Smooth muscle cell (in vitro differentiated cells): ENCODE results near the gene OOSP4A. TPM values are rescaled to one million over a fixed set of nuclear protein-coding genes. Genes with fewer than 3 reads are reported as not detected.

Source experiments
- DNase-seq: peaks from one replicate; lab custom pipeline; 2025; ENCODE audit not compliant: unreplicated experiment; lab: John Stamatoyannopoulos, UW
- H2AFZ ChIP-seq: fragments of 200-600 bp; sonication (generic); 2 replicates; pipeline ENCODE4 v1.6.0; 2016; ENCODE audit warnings: antibody characterized with exemption, low read depth, mild to moderate bottlenecking
- H3F3A ChIP-seq: fragments of 200-600 bp; sonication (generic); 2 replicates; pipeline ENCODE4 v1.6.0; 2017; ENCODE audit warnings: antibody characterized with exemption, low read depth
- H3K27ac ChIP-seq: fragments of 200-600 bp; sonication (generic); 2 replicates; pipeline ENCODE4 v1.5.1; 2016; ENCODE audit warnings: low read depth, mild to moderate bottlenecking
- H3K27me3 ChIP-seq: fragments of 200-600 bp; sonication (generic); 2 replicates; pipeline ENCODE4 v1.6.1; 2016; ENCODE audit warnings: low read depth, mild to moderate bottlenecking
- H3K36me3 ChIP-seq: fragments of 200-600 bp; sonication (generic); 2 replicates; pipeline ENCODE4 v1.5.1; 2016; ENCODE audit warnings: low read depth
- H3K4me1 ChIP-seq: fragments of 200-600 bp; sonication (generic); 2 replicates; pipeline ENCODE4 v1.5.1; 2016; ENCODE audit warnings: low read depth
- H3K4me2 ChIP-seq: fragments of 200-600 bp; sonication (generic); 2 replicates; pipeline ENCODE4 v1.6.0; 2016; ENCODE audit warnings: mild to moderate bottlenecking
- H3K4me3 ChIP-seq: fragments of 200-600 bp; sonication (generic); 2 replicates; pipeline ENCODE4 v1.5.1; 2016; ENCODE audit warnings: mild to moderate bottlenecking
- H3K79me2 ChIP-seq: fragments of 200-600 bp; sonication (generic); 2 replicates; pipeline ENCODE4 v1.6.0; 2016; ENCODE audit warnings: low read depth, mild to moderate bottlenecking
- H3K9ac ChIP-seq: fragments of 200-600 bp; sonication (generic); 2 replicates; pipeline ENCODE4 v1.6.0; 2016; ENCODE audit warnings: low read depth
- H3K9me3 ChIP-seq: fragments of 200-600 bp; sonication (generic); replicated peaks from 2 replicates; pipeline ENCODE4 v1.5.1; 2016; ENCODE audit warnings: low read depth
- H4K20me1 ChIP-seq: fragments of 200-600 bp; sonication (generic); 2 replicates; pipeline ENCODE4 v1.6.0; 2016; ENCODE audit warnings: low read depth
- WGBS: methylation state at CpG from one replicate; pipeline ENCODE4 v1.1.7; 2016; ENCODE audit warnings: low lambda C conversion rate; 5-methylcytosine and 5-hydroxymethylcytosine counted together
- polyA plus RNA-seq: library from polyadenylated mRNA; unstranded; fragments of >200 nt; fragmentation: Nextera tagmentation; extraction: Ambion mirVana; gene quantifications from 2 replicates; pipeline ENCODE4 v1.2.1, GENCODE V29; 2016
- total RNA-seq: library from RNA; depleted of rRNA; stranded (reverse); fragments of >200 nt; gene quantifications from 2 replicates; pipeline ENCODE4 v1.2.3, GENCODE V29; 2014
- TF ChIP-seq, protein P1 (sequence below): fragments of 200-600 bp; sonication (generic); IDR thresholded peaks from 2 replicates; pipeline ENCODE4 v1.5.1; 2017; ENCODE audit warnings: borderline replicate concordance, mild to moderate bottlenecking, antibody characterized with exemption; ENCODE audit not compliant: insufficient read depth, poor library complexity, severe bottlenecking

Gene OOSP4A
- total and polyA plus RNA-seq, 2 experiments from 2014 or later = not detected

DNA sequence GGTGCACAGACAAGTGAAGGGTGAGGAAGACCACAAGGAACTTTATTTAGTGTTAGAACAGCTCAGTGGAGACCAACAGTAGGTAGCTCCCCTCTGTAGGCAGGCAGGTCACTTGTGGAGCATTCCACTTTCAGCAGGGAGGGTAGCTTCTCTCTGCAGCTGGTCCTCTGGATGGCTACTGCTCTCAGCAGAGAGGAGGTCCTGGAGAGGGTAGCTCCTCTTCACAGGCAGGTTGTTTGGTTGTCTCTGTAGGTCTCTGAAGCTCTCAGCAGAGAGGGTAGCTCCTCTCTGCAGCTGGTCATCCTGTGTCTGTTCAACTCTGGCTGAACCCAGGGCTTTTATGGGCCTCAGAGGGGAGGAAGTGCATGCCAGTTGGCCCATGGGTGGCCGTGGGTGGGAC is 32.1 kb upstream of the OOSP4A start:
- H3K4me1 ChIP-seq = no peaks in the 10 kb centered on the region
- DNase-seq = no peak
- H3K4me2 ChIP-seq = no peak overlapping the region
- 69% methylated on average over 1 of the region's 1 CpG for WGBS
- no peaks in the 10 kb centered on the region for H4K20me1 ChIP-seq
- no peaks in the 10 kb centered on the region for H3K27me3 ChIP-seq
- H3K9me3 ChIP-seq = no peaks in the 10 kb centered on the region
- H3K27ac ChIP-seq = no peak overlapping the region
- no peak overlapping the region for H2AFZ ChIP-seq
- TF ChIP-seq, protein P1, sequence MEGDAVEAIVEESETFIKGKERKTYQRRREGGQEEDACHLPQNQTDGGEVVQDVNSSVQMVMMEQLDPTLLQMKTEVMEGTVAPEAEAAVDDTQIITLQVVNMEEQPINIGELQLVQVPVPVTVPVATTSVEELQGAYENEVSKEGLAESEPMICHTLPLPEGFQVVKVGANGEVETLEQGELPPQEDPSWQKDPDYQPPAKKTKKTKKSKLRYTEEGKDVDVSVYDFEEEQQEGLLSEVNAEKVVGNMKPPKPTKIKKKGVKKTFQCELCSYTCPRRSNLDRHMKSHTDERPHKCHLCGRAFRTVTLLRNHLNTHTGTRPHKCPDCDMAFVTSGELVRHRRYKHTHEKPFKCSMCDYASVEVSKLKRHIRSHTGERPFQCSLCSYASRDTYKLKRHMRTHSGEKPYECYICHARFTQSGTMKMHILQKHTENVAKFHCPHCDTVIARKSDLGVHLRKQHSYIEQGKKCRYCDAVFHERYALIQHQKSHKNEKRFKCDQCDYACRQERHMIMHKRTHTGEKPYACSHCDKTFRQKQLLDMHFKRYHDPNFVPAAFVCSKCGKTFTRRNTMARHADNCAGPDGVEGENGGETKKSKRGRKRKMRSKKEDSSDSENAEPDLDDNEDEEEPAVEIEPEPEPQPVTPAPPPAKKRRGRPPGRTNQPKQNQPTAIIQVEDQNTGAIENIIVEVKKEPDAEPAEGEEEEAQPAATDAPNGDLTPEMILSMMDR = no peak
- H3K9ac ChIP-seq = no peak overlapping the region
- H3K36me3 ChIP-seq = no peaks in the 10 kb centered on the region
- no peaks in the 10 kb centered on the region for H3K79me2 ChIP-seq
- H3F3A ChIP-seq = no peaks in the 10 kb centered on the region
- H3K4me3 ChIP-seq = no peak overlapping the region

GRCh38 chr11:59938132-59938531 is 25.7 kb upstream of the OOSP4A start, which contains the start of gene OOSP1:
Gene OOSP1 (plus strand): TSS chr11:59938432. CDS start chr11:59938455, 23 bp downstream.
- WGBS = 71% methylated on average over 2 of the region's 2 CpGs

GRCh38 chr11:59938718-59939117 is 25.1 kb upstream of the OOSP4A start:
- Histone ChIP-seq H2AFZ (no peak overlapping the region), H3F3A (no peaks in the 10 kb centered on the region), H3K4me2 (no peak overlapping the region), H4K20me1 (no peaks in the 10 kb centered on the region), H3K9me3 (no peaks in the 10 kb centered on the region), H3K9ac (no peak overlapping the region), H3K4me1 (no peaks in the 10 kb centered on the region), H3K79me2 (no peaks in the 10 kb centered on the region), H3K4me3 (no peak overlapping the region), H3K27ac (no peak overlapping the region), H3K36me3 (no peaks in the 10 kb centered on the region), H3K27me3 (no peaks in the 10 kb centered on the region)
- TF ChIP-seq, protein P1 = no peak
- DNase-seq = no peak
- 91% methylated on average over 3 of the region's 3 CpGs for WGBS

More at GRCh38 chr11:59938132-59938531, 25.7 kb upstream of the OOSP4A start, which contains the start of gene OOSP1:
- Histone ChIP-seq H3K4me2 (no peak within 1 kb of the TSS), H3K4me1 (no peaks in the 10 kb centered on the region), H4K20me1 (no peaks in the 10 kb centered on the region), H3K27ac (no peak within 1 kb of the TSS), H2AFZ (no peak within 1 kb of the TSS), H3K27me3 (no peaks in the 10 kb centered on the region), H3K4me3 (no peak within 1 kb of the TSS), H3F3A (no peaks in the 10 kb centered on the region), H3K36me3 (no peaks in the 10 kb centered on the region), H3K9me3 (no peaks in the 10 kb centered on the region), H3K79me2 (no peaks in the 10 kb centered on the region), H3K9ac (no peak within 1 kb of the TSS)
- TF ChIP-seq, protein P1 = no peak
- no peak for DNase-seq

- Histone ChIP-seq H3F3A (no peaks in the 10 kb centered on the region), H3K27ac (no peak overlapping the region), H3K9ac (no peak overlapping the region), H3K4me2 (no peak overlapping the region), H3K27me3 (no peaks in the 10 kb centered on the region), H3K9me3 (no peaks in the 10 kb centered on the region), H3K4me3 (no peak overlapping the region), H3K79me2 (no peaks in the 10 kb centered on the region), H2AFZ (no peak overlapping the region), H3K36me3 (no peaks in the 10 kb centered on the region), H3K4me1 (no peaks in the 10 kb centered on the region), H4K20me1 (no peaks in the 10 kb centered on the region)
- no peak for DNase-seq
- WGBS = 76% methylated on average over 2 of the region's 2 CpGs
- TF ChIP-seq, protein P1 = no peak
Measured at GRCh38 chr11:59939482-59939881, 24.4 kb upstream of the OOSP4A start.
